GM06990 (cell line): ENCODE data around the gene TATDN2.

Experiments used
- DNase-seq: peaks from one replicate; pipeline ENCODE4 v3.0.0-alpha.2; 2011; ENCODE audit not compliant: insufficient read length; ENCODE audit errors: extremely low read depth
- H3K27me3 ChIP-seq: replicated peaks from 2 replicates; pipeline ENCODE4 v1.6.0; 2011; ENCODE audit warnings: low read length; ENCODE audit not compliant: control insufficient read depth, insufficient read depth
- H3K36me3 ChIP-seq: 2 replicates; pipeline ENCODE4 v1.5.1; 2011; ENCODE audit warnings: low read length; ENCODE audit not compliant: control insufficient read depth, insufficient read depth
- H3K4me3 ChIP-seq: replicated peaks from 2 replicates; pipeline ENCODE4 v1.5.1; 2011; ENCODE audit warnings: low read depth, mild to moderate bottlenecking, control low read depth, low read length
- TF ChIP-seq, protein P1 (sequence below): IDR thresholded peaks from 2 replicates; pipeline ENCODE4 v1.5.1; 2011; ENCODE audit warnings: low read length, control low read depth, mild to moderate bottlenecking, inconsistent platforms; ENCODE audit not compliant: insufficient read depth, poor library complexity, severe bottlenecking

TATDN2 gene

DNA sequence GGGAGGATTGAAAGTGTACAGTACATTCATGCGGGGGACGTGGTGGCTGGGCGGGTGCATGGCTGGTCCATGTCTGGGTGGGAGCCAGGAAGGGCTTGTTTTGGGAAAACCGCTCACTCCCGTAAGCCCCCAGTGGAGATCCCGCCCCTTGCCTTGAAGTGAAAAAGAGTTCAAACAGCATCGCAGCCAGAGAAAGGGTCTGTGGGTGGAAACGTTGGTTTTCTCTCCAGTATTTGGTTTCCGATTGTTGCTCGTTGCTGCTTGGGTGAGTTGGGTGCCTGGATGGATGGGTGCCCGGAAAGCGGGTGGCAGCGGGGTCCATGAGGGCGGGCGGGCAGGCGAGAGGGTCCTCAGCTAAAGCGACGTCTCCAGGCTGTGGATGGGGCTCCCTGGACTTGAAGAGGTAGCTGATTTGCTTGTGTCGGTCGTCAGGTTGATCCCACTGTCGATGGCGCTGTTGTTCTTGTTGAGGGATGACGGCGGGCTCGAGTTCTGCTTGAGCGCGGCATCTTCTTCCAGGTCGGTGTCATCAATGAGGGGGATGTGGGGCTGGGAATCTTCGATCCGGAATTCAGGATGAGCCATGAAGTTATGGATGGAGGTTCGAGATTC lies 80.3 kb downstream of the TATDN2 start:
- H3K36me3 ChIP-seq, result no peaks in the 10 kb centered on the region
- no peak for DNase-seq
- TF ChIP-seq, protein P1, sequence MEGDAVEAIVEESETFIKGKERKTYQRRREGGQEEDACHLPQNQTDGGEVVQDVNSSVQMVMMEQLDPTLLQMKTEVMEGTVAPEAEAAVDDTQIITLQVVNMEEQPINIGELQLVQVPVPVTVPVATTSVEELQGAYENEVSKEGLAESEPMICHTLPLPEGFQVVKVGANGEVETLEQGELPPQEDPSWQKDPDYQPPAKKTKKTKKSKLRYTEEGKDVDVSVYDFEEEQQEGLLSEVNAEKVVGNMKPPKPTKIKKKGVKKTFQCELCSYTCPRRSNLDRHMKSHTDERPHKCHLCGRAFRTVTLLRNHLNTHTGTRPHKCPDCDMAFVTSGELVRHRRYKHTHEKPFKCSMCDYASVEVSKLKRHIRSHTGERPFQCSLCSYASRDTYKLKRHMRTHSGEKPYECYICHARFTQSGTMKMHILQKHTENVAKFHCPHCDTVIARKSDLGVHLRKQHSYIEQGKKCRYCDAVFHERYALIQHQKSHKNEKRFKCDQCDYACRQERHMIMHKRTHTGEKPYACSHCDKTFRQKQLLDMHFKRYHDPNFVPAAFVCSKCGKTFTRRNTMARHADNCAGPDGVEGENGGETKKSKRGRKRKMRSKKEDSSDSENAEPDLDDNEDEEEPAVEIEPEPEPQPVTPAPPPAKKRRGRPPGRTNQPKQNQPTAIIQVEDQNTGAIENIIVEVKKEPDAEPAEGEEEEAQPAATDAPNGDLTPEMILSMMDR, result no peak
- no peaks in the 10 kb centered on the region; the same call in 1 of the 2 replicates for H3K27me3 ChIP-seq
- no peak overlapping the region for H3K4me3 ChIP-seq

DNA sequence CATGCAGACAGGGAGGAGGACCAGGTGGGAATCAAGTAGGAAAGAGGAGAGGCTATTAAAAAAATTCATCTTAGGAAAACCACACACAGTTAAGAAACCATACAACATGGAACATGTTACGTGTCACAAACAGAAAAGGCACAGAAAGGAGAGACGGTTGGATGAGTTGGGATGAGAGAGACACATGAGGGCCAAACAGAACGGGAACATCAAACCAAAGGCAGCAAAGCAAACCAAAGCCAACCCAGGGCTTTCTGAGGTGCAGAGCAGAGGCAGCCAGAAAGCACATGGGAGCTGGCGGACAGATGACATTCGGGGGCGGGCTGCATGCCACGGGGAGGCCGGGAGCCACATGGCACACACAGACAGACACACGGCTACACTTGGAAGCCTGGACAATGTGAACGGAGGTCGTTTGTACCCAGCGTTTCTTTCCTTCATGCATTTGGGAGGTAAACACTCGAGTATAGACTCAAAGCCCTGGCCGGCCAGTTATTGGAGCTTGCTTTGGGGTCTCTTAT lies 81.3 kb downstream of the TATDN2 start:
- Histone ChIP-seq H3K27me3 (no peaks in the 10 kb centered on the region; the same call in 1 of the 2 replicates), H3K4me3 (no peak overlapping the region), H3K36me3 (no peaks in the 10 kb centered on the region)
- TF ChIP-seq, protein P1, result no peak
- DNase-seq, result no peak

DNA sequence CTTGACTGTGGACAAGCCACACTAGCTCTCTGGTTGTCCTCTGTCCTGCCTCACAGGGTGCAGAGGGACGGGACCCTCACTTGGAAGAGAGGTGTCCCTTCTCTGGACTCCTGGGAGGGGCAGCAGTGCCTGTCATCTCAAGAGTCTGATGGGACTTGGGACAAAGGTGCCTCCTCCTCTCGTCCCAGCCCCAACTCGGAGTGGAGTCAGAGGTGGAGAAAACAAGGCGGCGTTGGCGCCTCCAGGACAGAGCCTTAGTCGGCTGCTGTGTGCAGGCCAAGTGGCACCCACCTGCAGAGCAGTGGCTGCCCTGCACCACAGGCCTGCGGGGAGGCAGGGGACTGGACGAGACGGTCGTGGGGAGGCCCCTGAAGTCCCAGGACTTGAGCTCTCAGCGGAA lies 82.1 kb downstream of the TATDN2 start:
- TF ChIP-seq, protein P1, result no peak
- no peak overlapping the region for H3K4me3 ChIP-seq
- H3K27me3 ChIP-seq, result no peaks in the 10 kb centered on the region; the same call in 1 of the 2 replicates
- DNase-seq, result no peak
- no peaks in the 10 kb centered on the region for H3K36me3 ChIP-seq
